Spleen (tissue), 7 donors: ENCODE measurements around the gene PRRX1.

ENCODE experiments used
- POLR2A ChIP-seq, 3 donors: fragments of 450-650 bp; IDR thresholded peaks; one replicate each; pipeline ENCODE4 v1.5.1; 2017; ENCODE audit warnings: antibody characterized with exemption in 3 of 3, mild to moderate bottlenecking in 1 of 3
- TF ChIP-seq, protein P1 (sequence below), 11 experiments: fragments of 200-600 bp in 7 of 11; fragments of 450-650 bp in 4 of 11; sonication (generic) in 4 of 11; IDR thresholded peaks in 8 of 11; conservative IDR thresholded peaks in 3 of 11; 1 replicate in 7 of 11; 2 replicates in 4 of 11; pipeline versions ENCODE4 v1.4.0 to v1.8.0; 2016 to 2021; ENCODE audit warnings: antibody characterized with exemption in 11 of 11, inconsistent platforms in 4 of 11, mild to moderate bottlenecking in 1 of 11
- donor health status: DM: no; HTN: no; CAD: no; lungs with moderate emphysema.
- donor health status: DM: no; HTN: no; CAD: no.
- donor health status: DM: no; HTN: no; CAD: no.

- no peak for TF ChIP-seq POLR2A (IDR thresholded peaks at IDR 0.05)
- TF ChIP-seq, protein P1, sequence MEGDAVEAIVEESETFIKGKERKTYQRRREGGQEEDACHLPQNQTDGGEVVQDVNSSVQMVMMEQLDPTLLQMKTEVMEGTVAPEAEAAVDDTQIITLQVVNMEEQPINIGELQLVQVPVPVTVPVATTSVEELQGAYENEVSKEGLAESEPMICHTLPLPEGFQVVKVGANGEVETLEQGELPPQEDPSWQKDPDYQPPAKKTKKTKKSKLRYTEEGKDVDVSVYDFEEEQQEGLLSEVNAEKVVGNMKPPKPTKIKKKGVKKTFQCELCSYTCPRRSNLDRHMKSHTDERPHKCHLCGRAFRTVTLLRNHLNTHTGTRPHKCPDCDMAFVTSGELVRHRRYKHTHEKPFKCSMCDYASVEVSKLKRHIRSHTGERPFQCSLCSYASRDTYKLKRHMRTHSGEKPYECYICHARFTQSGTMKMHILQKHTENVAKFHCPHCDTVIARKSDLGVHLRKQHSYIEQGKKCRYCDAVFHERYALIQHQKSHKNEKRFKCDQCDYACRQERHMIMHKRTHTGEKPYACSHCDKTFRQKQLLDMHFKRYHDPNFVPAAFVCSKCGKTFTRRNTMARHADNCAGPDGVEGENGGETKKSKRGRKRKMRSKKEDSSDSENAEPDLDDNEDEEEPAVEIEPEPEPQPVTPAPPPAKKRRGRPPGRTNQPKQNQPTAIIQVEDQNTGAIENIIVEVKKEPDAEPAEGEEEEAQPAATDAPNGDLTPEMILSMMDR (IDR thresholded peaks at IDR 0.05 in 8 of 11, conservative IDR thresholded peaks at IDR 0.05 in 3 of 11), result no peak
Measured at GRCh38 chr1:170675865-170676264, 11.9 kb downstream of the PRRX1 start.
